OCI-M2 (cell line): ENCODE results near the gene THAP11.
"Not testable (repeated sequence)": the region's sequence is repeated elsewhere in the genome, so short reads cannot be mapped to it uniquely, and the experiment has no call there.

Experiments used
- DNase-seq: peaks from one replicate; lab custom pipeline; 2025; ENCODE audit not compliant: unreplicated experiment; lab: John Stamatoyannopoulos, UW

Gene THAP11

DNA sequence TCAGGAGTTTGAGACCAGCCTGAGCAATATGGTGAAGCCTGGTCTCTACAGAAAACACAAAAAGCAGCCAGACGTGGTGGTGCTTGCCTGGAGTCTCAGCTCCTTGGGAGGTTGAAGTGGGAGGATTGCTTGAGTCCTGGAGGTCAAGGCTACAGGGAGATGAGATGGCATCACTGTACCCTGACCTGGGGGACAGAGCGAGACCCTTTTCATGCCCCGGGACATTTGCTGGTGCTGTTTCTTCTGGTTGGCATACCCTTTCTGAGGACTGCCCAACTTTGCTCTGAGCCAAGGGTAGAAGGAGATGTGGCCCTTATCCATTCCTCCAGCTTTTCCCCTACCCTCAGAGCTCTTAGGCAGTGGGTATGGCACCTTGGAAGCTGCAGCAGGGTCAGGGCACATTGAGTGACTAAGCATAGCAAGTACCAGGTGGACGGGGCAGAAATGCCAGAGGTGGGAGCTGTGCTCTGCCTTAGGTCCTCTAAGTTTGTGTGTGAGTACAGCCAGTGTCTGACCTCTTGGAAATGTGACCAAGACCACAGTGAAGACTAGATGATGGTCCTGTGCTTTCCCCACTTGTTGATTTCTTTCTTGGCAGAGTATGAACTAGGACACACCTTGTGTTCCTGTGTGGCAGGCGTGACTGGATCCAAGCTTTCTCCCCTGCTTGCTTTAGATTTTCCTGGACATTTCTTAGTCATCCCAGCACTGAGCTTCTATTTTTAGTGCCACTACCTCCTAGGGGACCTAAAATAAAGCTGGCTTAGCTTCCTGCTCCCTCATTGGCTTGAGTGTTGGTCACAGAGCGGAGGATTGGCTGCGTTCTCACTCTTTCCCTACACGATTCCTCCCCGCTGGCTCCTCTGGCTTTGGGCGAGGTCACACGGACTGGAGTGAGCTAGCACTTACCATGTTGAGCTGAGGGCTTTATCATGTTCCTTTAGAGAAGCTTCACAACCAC lies 20.8 kb downstream of the THAP11 start:
- no peak for DNase-seq

DNA sequence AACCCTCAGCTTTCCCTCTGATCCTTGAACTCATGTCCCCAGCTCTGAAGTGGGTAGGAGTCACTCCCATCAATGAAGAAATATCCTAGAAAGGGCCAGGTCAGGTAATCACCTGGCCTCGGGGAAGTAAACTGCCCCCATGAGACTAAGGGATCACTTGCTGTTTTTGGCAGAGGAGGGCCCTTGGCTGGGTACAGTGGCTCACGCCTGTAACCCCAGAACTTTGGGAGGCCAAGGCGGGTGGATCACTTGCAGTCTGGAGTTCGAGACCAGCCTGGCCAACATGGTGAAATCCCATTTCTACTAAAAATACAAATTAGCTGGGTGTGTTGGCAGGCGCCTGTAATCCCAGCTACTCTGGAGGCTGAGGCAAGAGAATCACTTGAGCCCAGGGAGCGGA lies 21.9 kb downstream of the THAP11 start:
- not testable (repeated sequence) for DNase-seq

GRCh38 chr16:67864594-67864993 lies 22.5 kb downstream of the THAP11 start:
- DNase-seq: no peak

DNA sequence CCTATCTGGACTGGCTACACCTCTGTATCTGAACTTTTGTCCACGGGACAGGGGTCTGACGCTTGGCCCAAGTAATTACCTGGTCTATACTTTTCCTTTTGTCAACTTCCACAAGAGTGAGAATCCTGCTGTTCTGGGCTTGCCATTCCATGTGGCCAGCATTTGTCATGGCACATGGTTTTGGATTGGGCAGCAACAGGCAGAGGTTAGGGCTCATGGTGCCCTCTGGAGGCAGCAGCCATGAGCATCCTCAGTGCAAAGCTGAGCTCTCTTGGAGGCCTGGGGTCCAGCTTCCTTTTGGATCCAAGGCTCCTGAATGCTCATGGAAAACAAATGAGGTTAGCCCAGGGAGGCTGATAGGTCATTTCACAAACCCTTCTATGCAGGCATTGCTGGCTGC lies 23.2 kb downstream of the THAP11 start:
- DNase-seq: no peak

GRCh38 chr16:67868290-67868689 lies 26.2 kb downstream of the THAP11 start:
- no peak for DNase-seq

DNA sequence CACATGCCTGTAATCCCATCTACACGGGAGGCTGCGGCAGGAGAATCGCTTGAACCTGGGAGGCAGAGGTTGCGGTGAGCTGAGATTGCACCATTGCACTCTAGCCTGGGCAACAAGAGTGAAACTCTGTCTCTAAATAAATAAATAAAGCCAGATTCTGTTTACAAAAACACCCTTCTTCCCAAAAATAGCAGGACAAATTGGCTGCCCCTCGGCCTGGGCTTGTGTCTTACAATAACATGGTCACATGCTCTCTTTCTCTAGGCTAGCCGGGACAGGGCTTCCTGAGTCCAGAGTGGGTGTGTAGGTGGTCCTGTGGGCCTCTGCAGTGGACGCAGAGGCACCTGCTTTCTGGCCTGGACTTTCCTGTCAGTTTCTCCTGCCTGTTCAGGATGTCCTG lies 27.5 kb downstream of the THAP11 start:
- no peak for DNase-seq

DNA sequence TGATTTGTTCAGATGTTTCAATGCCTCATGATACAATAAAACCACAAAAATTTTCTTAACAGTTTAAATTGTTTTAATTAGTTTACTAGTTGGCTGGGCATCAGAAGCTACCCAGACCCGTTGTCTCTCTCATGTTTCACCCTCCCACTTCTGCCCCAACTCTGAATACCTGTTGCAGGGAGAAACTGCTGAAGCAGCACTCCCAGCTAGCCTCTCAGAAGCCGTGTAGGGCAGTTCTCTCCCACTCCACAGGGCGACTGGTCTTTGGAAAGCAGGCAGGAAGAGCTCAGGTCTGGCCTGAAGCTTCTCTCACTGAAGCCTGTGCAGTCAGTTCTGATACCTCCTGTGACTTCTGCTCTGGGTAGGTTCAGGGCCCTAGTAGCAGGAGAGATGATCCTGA lies 29.1 kb downstream of the THAP11 start:
- no peak for DNase-seq

DNA sequence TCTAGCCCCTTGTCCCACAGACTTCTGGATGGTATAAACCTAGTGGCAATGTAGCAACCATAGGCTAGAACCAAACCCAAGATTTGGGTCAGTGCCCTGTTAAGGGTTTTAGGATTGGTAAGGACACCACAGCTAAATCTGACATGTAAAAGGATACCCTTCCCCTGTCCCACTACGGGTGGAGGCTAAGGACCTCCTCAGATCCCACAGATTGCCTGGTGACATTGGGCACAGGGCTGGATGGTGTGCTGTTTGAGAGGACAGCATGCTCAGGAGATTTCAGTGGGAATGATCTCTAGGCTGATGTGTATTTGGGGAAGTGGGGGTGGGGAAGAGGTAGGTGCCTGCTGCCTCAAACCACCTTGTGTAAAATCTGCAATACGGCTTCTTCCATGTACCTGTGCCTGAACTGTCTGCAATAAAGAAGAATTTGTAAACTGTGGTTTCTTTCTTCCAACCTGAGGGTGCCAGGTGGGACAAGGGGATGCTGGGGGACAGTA lies 30.1 kb downstream of the THAP11 start:
- no peak for DNase-seq

DNA sequence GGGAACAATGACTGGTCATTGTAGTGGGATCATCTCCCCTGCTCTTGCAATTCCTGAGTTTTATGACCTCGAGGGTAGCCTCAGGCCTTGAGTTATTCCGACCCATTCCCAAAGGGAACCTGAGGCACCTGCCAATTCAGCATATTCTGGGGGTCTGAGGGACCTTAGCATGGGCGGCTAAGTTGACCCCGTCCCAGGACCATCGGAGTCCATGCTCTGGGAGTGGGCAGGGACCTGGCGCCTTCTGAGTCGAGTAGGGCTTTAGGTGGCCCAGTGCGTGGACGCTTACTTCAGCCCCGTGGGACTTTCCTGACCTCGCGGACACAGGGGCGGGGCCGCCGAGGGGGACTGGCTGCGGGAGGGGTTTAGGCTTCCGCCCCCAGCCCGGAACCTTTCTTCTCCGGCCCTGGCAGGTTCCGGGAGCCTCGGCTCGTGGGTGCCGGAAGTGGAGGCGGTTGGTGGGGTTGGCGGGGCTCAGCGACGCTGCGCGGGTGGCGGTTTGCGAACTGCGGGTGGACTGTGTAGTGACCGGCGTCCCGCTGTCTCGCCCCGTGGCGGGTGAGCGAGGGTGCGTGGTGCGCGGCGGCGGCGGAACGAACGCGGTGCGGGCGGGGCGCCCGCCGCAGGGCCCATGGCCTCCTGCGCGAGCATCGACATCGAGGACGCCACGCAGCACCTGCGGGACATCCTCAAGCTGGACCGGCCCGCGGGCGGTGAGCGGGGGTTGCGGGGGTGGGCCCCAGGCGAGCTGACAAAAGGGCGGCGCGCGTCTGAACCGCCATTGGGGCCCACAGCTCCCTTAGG lies 30.7 kb downstream of the THAP11 start, which contains the start of gene EDC4:
Gene EDC4 (plus strand): TSS at position 422 of the 804 bp plus-strand sequence. CDS start 210 bp downstream, at position 632.
- no peak for DNase-seq

DNA sequence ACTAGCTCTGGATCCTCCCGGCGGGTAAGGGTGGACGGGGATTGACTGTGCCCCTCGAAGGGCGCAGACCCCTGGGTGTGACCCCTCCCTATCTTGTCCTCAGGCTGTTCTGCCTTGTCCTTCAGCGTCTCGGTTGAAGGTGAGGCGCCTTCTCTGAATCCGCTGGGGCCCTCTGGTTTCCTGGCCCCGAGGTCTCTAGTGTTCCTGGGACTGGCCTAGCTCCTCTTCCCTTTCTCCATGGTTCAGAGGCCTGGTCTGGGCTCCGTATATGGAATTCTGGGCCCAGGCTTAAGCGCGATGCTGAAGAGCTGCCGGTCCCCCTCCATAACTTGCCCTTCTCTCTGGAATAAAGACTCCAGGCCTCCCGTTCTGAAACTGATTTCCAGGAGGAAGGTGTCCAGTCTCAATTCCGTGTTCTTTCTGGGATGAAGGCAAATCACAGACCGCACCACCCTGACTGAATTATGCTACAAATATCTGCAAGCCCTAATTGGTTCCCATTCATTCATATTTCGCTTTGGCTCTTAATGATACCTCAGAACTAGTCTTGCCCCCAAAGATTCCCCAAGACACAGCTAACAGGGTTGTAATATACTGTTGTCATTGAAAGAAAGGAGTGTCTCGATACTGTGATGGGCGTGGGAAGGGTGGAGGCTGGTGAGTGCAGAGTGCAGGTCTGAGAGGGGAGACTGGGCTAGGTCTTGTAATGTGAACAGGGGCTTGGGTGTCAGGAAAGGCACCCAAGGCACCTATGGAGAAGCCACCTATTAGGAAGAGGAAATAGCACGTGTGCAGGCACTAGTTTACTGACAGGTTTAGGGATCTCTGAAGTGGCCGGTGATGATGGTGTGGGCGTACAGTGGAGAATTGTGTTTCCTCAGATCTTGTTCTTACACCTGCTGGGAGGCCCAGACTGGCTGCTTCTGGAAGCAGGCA lies 31.6 kb downstream of the THAP11 start:
- DNase-seq: no peak

GRCh38 chr16:67874372-67874771 lies 32.3 kb downstream of the THAP11 start:
- DNase-seq: no peak

DNA sequence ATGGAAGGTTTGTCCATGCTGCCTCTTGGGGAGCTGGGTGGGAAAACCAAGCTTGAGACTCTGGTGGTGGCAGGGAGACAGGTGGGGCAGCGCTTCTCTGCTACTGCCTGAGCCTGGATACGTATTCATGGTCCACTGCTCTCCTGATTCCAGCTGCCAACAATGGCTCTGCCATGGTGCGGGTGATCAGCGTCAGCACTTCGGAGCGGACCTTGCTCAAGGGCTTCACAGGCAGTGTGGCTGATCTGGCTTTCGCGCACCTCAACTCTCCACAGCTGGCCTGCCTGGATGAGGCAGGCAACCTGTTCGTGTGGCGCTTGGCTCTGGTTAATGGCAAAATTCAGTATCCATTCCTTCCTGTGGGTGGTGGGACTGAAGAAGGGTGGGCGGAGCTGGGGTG lies 34.9 kb downstream of the THAP11 start:
- no peak for DNase-seq

DNA sequence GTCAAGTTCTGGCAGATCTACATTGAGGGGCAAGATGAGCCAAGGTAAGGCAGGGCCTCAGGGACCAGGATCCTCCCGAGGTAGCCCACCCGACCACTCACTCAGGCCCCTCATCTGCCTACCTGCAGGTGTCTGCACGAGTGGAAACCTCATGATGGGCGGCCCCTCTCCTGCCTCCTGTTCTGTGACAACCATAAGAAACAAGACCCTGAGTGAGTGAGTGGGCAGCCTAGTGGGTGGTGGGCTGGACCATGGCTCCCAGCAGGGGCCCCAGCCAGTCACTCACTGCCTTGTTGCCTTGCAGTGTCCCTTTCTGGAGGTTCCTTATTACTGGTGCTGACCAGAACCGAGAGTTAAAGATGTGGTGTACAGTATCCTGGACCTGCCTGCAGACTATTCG lies 36.1 kb downstream of the THAP11 start:
- no peak for DNase-seq

- no peak for DNase-seq
These were observed 36.7 kb downstream of the THAP11 start for GRCh38 chr16:67878846-67879245.

- no peak for DNase-seq
These were observed 37.3 kb downstream of the THAP11 start for GRCh38 chr16:67879462-67879861.

DNA sequence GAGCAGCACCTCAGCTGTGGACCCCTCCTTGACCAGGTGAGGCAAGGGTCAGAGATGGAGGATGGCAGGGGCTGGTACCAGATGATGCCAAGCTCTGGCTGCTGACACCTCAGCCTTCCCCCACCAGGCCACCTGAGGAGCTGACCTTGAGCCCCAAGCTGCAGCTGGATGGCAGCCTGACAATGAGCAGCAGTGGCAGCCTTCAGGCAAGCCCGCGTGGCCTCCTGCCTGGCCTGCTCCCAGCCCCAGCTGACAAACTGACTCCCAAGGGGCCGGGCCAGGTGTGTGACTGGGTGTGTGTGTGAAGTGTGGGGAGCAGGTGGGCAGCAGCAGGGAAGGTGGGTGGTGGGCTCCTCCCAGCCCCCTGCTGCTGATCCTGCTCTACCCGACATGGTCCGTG lies 37.8 kb downstream of the THAP11 start:
- DNase-seq: no peak

GRCh38 chr16:67880584-67880983 lies 38.5 kb downstream of the THAP11 start:
- DNase-seq: no peak

DNA sequence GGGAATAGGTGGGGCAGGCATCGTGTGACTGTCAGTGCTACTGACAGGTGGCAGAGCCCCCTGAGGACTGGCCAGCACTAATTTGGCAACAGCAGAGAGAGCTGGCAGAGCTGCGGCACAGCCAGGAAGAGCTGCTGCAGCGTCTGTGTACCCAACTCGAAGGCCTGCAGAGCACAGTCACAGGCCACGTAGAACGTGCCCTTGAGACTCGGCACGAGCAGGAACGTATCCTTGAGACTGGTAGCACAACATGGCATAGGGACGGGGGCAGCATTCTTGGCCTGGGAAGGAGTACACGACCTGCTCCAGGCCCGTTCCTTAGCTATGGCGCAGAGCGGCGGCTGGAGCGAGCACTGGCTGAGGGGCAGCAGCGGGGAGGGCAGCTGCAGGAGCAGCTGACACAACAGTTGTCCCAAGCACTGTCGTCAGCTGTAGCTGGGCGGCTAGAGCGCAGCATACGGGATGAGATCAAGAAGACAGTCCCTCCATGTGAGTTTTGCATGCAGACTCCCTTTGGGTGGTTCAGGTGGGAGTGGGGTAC lies 39.6 kb downstream of the THAP11 start:
- DNase-seq: no peak

- DNase-seq: no peak
These were observed 40.4 kb downstream of the THAP11 start for GRCh38 chr16:67882374-67883145.
